Neutrophil (primary cell): ENCODE measurements around the gene NUP160.

Experiments used
- H3K27ac ChIP-seq: fragments of 200-600 bp; sonication (generic); 2 replicates; pipeline ENCODE4 v1.5.1; 2016; ENCODE audit warnings: mild to moderate bottlenecking, moderate library complexity
- H3K27me3 ChIP-seq: fragments of 200-600 bp; sonication (generic); 2 replicates; pipeline ENCODE4 v1.6.0; 2016; ENCODE audit warnings: mild to moderate bottlenecking
- H3K36me3 ChIP-seq: fragments of 200-600 bp; sonication (generic); 2 replicates; pipeline ENCODE4 v1.5.1; 2017
- H3K4me1 ChIP-seq, 2 experiments: fragments of 200-600 bp in 1 of 2; sonication (generic) in 1 of 2; 1 replicate in 1 of 2; 2 replicates in 1 of 2; pipeline versions ENCODE4 v1.5.1 to v1.6.1; 2013 to 2016; ENCODE audit warnings: low read depth in 1 of 2, low read length in 1 of 2, mild to moderate bottlenecking in 1 of 2, moderate library complexity in 1 of 2; ENCODE audit not compliant: control insufficient read depth in 1 of 2, insufficient read depth in 1 of 2
- H3K4me3 ChIP-seq, 2 experiments: fragments of 200-600 bp in 1 of 2; sonication (generic) in 1 of 2; 1 replicate in 1 of 2; 2 replicates in 1 of 2; pipeline ENCODE4 v1.5.1; 2013 to 2016; ENCODE audit warnings: low read depth in 1 of 2, low read length in 1 of 2, mild to moderate bottlenecking in 1 of 2, moderate library complexity in 1 of 2
- H3K9me3 ChIP-seq: fragments of 200-600 bp; sonication (generic); 2 replicates; pipeline ENCODE4 v1.5.1; 2016
- CTCF ChIP-seq: fragments of 200-600 bp; sonication (generic); IDR thresholded peaks from 2 replicates; pipeline ENCODE4 v1.5.1; 2016; ENCODE audit warnings: antibody characterized with exemption

Gene NUP160

GRCh38 chr11:47732271-47732670 lies 115.9 kb downstream of the NUP160 start:
- Histone ChIP-seq H3K4me3 (no peak overlapping the region), H3K27me3 (no peaks in the 10 kb centered on the region), H3K4me1 (no peaks in the 10 kb centered on the region), H3K9me3 (no peaks in the 10 kb centered on the region), H3K36me3 (peaks cover 100% of the 10 kb centered on the region), H3K27ac (no peak overlapping the region)
- no peak for TF ChIP-seq CTCF

- Histone ChIP-seq H3K27ac (no peak overlapping the region), H3K4me1 (no peaks in the 10 kb centered on the region), H3K4me3 (no peak overlapping the region), H3K9me3 (no peaks in the 10 kb centered on the region), H3K36me3 (peaks cover 93% of the 10 kb centered on the region), H3K27me3 (no peaks in the 10 kb centered on the region)
- TF ChIP-seq CTCF = no peak
These were observed 116.7 kb downstream of the NUP160 start for GRCh38 chr11:47731475-47731874.
